DOHH2 (cell line): ENCODE measurements around the gene PPP1R14B.

Source experiments
- CTCF ChIP-seq: fragments of 200-600 bp; sonication (generic); IDR thresholded peaks from one replicate; pipeline ENCODE4 v1.5.1; 2014; ENCODE audit warnings: antibody characterized with exemption, mild to moderate bottlenecking, low read depth, low read length; ENCODE audit not compliant: poor library complexity, severe bottlenecking
- EZH2phosphoT487 ChIP-seq: fragments of 200-600 bp; sonication (generic); IDR thresholded peaks from 2 replicates; pipeline ENCODE4 v1.6.1; 2017; ENCODE audit warnings: borderline replicate concordance, mild to moderate bottlenecking, antibody characterized with exemption, low read length, moderate library complexity, mixed read lengths

- TF ChIP-seq CTCF (no peak), EZH2phosphoT487 (no peak)
These were observed 38.5 kb downstream of the PPP1R14B start for GRCh38 chr11:64208086-64208795.
